Endometrium (tissue), 2 donors: ENCODE measurements around the gene GATD1.
"Not testable (repeated sequence)": the region's sequence is repeated elsewhere in the genome, so short reads cannot be mapped to it uniquely, and the experiment has no call there.

Experiments used
- FAIRE-seq: peaks from 2 replicates; lab custom pipeline; 2012; peaks lifted over from hg19 to GRCh38; lab: Jason Lieb, UNC
- donor health status: control.
- donor health status: control.

Gene GATD1

DNA sequence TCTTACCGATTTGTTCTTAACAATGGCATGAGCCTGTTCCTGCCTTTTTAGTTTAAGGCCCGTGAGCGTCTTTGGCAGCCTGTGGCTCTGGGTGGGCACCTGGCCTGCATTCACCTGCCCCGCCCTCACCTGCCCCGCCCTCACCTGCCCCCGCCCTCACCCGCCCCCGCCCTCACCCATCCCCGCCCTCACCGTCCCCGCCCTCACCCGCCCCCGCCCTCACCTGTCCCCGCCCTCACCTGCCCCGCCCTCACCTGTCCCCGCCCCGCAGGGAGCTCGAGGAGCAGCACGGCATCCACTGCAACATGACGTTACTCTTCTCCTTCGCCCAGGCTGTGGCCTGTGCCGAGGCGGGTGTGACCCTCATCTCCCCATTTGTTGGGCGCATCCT, 14.2 kb downstream of the GATD1 start:
- FAIRE-seq: no peak

DNA sequence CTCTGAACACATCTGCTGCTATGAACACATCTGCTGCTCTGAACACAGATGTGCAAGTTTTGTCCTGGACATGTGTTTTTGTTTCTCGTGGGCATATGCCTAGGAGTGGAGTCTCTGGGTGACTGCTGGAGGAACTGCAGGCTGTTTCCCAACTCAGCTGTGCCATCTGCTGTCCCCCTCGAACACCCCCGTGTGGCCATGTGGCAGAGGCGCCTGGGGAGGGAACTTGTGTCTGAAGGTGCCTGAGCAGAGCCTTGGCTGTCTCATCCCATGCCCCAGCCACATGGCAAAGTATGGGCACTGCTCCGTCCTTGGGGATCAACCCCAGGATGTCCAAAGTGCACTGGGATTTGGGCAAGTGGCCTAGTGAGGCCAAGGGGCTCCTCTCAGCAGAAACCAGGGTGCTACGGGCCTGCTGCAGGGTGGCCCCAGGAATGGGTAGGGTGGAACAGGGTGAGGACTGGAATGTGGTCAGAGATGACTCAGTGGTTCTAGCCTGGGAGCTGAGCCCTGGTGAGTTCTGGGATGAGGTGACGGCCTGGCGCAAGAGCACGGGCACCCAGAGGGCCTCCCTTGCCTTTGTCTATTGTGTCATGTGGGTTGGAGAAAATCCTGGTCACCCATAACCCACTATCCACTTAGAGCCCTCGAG, 14.7 kb downstream of the GATD1 start:
- no peak for FAIRE-seq

DNA sequence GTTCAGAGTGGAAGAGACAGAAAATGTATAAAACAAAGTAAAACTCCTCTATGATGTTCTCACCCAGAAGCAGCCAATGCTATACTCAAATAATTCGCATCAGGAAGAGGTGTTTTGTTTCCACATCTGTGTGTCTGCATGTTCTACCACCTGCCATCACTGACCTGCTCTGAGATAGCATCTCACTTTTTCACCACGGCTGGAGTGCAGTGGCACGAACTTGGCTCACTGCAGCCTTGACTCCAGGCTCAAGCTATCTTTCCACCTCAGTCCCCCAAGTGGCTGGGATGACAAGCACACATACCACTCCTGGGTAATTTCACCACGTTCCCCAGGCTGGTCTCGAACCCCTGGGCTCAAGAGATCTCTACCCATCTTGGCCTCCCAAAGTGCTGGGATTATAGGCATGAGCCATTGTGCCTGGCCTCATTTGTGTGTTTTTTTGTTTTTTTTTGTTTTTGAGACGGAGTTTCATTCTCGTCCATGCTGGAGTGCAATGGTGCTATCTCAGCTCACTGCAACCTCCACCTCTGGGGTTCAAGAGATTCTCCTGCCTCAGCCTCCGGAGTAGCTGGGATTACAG, 15.7 kb downstream of the GATD1 start:
- FAIRE-seq: no peak

- FAIRE-seq: no peak
Measured at GRCh38 chr11:760236-760635, 17.1 kb downstream of the GATD1 start.

GRCh38 chr11:749731-750130, 27.6 kb downstream of the GATD1 start:
- no peak for FAIRE-seq

DNA sequence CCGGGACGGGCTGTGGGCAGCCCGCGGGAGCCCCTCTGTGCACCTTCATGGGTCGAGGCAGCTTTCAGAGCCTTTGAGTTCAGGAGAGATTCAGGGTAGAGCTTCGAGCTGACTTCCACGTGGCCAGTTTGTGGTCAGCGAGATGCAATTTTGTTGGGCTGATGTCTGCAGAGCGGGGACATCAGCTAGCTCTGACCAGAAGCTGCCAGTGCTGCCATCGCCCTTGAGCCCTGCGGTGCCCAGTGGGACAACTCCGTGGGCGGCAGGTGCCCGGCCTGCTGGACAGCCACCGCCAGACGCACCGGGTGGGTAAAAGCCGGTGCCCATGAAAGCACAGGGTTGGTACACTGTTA, 29.3 kb downstream of the GATD1 start:
- FAIRE-seq: no peak

DNA sequence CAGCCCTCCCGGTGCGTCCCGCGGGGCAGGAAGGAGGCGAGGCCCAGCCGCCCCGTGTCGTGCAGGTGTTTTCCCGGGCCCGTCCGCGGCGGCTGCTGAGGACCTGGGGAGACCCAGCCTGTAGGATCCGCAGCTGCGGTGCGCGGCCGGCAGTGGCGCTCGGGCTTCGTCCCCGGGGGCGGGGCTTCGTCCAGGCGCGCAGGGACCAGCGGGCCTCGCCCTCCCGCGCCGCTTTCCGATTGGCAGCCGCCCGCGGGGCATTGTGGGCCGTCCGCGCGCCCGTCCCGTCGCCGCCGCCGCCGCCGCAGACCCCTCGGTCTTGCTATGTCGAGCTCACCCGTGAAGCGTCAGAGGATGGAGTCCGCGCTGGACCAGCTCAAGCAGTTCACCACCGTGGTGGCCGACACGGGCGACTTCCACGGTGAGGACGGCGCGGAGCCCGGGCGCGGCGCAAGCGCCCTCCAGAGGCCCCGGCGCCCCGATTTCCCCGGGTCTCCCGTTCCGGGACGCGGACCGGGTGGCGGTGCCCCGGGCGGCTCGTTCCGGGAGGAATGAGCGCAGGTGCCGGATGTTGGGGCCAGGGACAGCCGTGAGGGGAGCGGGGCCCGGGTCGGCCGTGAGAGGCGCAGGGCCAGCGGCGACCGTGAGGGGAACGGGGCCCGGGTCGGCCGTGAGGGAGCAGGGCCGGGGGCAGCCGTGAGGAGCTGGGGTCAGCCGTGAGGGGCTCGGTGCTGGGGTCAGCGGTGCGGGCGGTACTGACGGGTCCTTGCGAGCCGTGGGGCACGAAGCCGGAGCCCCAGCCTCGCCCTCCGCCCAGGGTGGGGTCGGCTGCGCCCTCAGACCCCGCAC, 29.9 kb downstream of the GATD1 start, which contains the start of gene TALDO1:
TALDO1 (plus strand) TSS at position 307 of the 849 bp plus-strand sequence; CDS start at position 325, 18 bp downstream.
- FAIRE-seq: no peak

GRCh38 chr11:746289-747157, 30.8 kb downstream of the GATD1 start:
- no peak for FAIRE-seq

DNA sequence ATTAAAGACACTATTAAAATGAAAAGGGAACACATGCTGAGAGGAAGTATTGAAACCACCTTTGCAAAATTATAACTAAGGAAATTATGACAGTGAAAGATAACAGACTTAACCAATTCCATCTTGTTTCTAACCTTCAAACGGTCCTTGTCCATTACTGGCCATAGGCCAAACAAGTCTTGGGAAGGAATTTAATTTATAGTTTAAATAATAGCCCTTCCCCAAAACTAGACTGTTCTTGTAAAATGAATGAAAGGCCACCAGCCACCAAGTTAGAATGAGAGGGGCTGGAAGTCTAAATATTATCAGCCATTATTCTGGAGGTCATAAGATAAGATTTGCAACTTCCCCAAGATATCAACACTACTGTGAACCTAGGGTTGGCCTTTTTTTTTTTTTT, 31.9 kb downstream of the GATD1 start:
- FAIRE-seq: no peak

- FAIRE-seq: no peak
Measured at GRCh38 chr11:742571-743201, 34.6 kb downstream of the GATD1 start.

DNA sequence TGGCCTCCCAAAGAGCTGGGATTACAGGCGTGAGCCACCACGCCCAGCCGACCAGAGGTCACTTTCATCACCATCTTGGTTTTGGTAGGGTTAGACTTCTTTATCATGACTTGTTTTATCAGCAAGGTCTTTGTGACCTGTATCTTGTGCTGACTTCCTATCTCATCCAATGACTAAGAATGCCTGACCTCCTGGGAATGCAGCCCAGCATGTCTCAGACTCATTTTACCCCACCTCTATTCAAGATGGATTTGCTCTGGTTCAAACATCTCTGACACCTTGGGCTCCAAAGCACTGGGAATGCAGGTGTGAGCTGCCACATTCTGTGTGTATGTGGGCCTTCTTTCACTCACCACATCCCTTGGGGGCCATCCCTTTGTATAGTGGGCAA, 35.1 kb downstream of the GATD1 start:
- FAIRE-seq: no peak

- not testable (repeated sequence) for FAIRE-seq
Measured at GRCh38 chr11:737899-738298, 39.4 kb downstream of the GATD1 start.

DNA sequence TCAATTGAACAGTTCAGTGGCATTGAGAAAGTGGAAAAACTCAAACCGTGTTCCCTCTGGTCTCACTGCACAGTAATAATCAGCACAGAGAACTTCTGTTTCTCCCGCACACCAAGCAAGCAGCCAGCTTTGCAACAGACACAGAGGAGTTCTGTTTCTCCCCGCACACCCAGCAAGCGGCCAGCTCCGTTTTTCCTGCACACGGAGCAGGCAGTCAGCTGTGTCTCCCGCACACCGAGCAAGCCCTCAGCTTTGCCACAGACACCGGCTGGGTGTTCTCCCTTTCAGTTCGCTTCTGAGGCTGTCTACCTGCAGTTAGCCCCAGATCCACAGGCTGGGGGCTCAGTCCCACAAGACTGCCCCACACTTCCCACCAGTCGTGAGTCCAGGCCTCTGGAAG, 39.9 kb downstream of the GATD1 start:
- FAIRE-seq: no peak

GRCh38 chr11:734541-734940, 42.7 kb downstream of the GATD1 start:
- not testable (repeated sequence) for FAIRE-seq

- FAIRE-seq: no peak
Measured at GRCh38 chr11:733072-733471, 44.2 kb downstream of the GATD1 start.

DNA sequence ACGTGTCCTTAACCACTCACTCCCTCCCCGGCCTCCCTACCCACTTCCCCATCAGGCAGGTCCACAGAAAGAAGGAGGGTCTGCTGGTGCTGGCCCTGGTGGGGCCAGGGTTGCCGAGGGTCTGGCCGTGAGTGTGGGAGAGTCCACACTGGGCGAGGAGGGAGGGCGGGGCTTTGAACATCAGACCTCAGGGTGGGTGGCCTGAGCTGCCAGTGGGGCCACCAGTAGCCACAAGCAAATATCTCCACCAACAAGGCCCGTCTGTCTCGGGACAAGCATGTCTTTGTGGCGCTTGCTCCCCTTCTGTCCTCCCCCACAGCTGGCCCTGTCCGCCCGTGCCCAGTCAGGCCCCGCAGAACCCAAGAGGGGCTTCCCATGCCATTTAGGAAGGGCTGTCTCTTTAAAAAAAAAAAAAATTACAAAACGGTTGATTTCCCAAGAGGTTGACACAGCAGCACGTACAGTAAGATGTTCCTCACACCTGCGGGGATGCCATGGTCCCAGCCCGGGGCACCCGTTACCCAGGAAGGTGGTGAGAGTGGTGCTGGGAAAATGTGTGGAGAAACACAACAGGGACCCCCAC, 47.7 kb downstream of the GATD1 start:
- FAIRE-seq: no peak

DNA sequence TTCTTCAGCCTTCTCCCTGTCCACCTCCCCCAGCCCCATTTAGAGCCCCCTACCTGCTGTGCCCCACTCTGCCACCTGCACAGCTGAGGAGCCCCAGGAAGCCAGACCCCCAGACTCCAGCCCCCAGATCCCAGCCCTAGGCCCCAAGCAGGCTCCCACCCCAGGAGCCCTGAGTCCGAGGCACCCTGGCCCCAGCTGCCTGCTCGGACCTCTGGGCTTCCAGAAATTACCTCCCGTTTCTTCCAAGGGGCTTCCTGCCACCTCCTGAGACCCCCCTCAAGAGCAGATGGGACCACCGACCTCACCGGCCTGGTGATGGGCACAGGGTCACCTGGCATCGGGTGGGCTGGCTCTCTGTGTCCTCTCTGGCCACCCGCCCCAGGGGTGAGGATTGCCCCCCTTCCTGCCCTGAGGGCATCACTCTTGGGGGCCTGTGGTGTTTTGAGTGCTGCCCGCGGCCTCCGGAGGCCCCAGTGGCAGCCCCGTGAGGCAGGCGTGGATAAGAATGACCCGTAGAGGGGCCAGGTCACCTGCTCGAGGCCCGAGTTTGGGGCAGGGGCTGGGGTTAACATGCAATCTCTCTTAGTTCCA, 48.3 kb downstream of the GATD1 start:
- no peak for FAIRE-seq

DNA sequence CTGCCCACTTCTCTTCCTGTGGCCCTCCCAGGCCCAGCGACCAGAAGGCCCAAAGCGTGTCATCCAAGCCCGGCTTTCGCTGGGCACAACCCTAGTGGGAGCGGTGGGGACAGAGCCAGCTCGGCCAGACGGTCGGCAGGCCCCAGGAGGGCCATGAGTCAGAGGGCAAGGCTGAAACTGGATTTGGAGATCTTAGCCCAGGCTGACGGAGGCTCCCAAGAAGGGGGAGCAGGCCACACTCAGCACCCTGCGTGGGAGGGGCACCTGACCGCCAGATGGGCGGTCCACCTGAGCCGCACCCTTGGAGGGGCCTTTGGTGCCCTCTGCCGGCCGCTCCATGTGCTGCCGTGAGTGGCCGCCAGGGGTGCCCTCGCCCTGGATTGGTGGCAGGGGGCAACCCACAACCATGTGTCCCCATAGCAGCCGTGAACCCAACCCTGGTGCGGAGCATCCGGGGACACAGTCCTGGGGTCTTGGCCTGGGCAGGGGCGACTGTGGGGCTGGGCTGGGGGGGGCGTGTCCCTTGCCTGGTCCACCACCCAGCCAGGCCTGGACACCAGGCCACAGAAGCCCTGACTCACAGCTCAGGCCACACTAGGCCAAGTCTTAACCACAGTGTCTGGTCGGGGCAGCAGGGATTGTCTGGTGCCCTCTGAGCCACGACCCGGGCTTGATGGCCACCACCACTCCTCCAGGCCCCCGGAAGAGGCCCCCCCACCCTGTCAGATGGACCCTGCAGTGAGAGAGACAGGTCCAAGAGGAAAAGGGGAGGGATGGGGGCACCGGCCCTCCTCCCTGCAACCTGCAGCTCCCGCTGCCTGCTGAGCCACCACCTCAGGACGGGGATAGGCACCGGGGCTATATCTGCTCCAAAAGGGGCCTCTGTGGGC, 49.2 kb downstream of the GATD1 start:
- FAIRE-seq: no peak

- no peak for FAIRE-seq
Measured at GRCh38 chr11:727281-727701, 50.0 kb downstream of the GATD1 start.
